ENCODE measurements around the gene TENM4.

Gene TENM4

DNA sequence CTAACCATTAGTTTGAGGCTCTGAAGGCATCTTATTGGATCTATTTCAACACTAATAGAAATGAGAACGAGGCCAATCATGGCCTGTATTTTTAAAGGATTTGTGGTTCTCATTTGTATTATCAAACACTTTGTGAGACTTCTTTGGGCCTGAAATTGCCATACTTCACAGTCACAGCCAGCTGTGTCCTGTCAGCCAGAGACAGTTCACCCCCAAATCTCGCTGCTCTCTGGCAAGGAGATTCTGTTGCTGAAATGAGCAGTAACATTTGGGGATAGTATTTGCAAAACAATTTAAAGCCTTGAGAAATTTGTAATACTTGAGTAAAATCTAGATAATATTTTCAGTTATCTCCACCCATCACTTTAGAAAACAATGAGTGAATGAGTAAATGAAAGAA, 26.9 kb upstream of the TENM4 start:
- TF ChIP-seq, protein P1, sequence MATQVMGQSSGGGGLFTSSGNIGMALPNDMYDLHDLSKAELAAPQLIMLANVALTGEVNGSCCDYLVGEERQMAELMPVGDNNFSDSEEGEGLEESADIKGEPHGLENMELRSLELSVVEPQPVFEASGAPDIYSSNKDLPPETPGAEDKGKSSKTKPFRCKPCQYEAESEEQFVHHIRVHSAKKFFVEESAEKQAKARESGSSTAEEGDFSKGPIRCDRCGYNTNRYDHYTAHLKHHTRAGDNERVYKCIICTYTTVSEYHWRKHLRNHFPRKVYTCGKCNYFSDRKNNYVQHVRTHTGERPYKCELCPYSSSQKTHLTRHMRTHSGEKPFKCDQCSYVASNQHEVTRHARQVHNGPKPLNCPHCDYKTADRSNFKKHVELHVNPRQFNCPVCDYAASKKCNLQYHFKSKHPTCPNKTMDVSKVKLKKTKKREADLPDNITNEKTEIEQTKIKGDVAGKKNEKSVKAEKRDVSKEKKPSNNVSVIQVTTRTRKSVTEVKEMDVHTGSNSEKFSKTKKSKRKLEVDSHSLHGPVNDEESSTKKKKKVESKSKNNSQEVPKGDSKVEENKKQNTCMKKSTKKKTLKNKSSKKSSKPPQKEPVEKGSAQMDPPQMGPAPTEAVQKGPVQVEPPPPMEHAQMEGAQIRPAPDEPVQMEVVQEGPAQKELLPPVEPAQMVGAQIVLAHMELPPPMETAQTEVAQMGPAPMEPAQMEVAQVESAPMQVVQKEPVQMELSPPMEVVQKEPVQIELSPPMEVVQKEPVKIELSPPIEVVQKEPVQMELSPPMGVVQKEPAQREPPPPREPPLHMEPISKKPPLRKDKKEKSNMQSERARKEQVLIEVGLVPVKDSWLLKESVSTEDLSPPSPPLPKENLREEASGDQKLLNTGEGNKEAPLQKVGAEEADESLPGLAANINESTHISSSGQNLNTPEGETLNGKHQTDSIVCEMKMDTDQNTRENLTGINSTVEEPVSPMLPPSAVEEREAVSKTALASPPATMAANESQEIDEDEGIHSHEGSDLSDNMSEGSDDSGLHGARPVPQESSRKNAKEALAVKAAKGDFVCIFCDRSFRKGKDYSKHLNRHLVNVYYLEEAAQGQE (IDR thresholded peaks at IDR 0.05; ENCODE audit: low read depth) = no peak
- no peak for TF ChIP-seq ZBTB7A (IDR thresholded peaks at IDR 0.05; ENCODE audit: low read depth)
- TF ChIP-seq EP300 (IDR thresholded peaks at IDR 0.05; ENCODE audit: borderline replicate concordance) = no peak
- TF ChIP-seq, protein P2, sequence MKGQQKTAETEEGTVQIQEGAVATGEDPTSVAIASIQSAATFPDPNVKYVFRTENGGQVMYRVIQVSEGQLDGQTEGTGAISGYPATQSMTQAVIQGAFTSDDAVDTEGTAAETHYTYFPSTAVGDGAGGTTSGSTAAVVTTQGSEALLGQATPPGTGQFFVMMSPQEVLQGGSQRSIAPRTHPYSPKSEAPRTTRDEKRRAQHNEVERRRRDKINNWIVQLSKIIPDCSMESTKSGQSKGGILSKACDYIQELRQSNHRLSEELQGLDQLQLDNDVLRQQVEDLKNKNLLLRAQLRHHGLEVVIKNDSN (IDR thresholded peaks at IDR 0.05) = no peak
- no peak for TF ChIP-seq FOXM1 (IDR thresholded peaks at IDR 0.05; ENCODE audit: borderline replicate concordance, low read depth)
- no peak for TF ChIP-seq NFIC (IDR thresholded peaks at IDR 0.05)
- TF ChIP-seq TAF1 (IDR thresholded peaks at IDR 0.05; ENCODE audit: low read depth) = no peak
- no peak for TF ChIP-seq EGR1 (IDR thresholded peaks at IDR 0.05)
- TF ChIP-seq, protein P3, sequence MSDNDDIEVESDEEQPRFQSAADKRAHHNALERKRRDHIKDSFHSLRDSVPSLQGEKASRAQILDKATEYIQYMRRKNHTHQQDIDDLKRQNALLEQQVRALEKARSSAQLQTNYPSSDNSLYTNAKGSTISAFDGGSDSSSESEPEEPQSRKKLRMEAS (IDR thresholded peaks at IDR 0.05) = no peak
- no peak for TF ChIP-seq CEBPB (IDR thresholded peaks at IDR 0.05)
- no peak for TF ChIP-seq TEAD4 (IDR thresholded peaks at IDR 0.05)
- TF ChIP-seq YY1 (IDR thresholded peaks at IDR 0.05; ENCODE audit: low read depth) = no peak
- no peak for TF ChIP-seq TCF12 (IDR thresholded peaks at IDR 0.05; ENCODE audit: low read depth)
- no peak for TF ChIP-seq RAD21 (IDR thresholded peaks at IDR 0.05; ENCODE audit: low read depth)
- TF ChIP-seq CREB1 (IDR thresholded peaks at IDR 0.05; ENCODE audit: low read depth) = no peak

DNA sequence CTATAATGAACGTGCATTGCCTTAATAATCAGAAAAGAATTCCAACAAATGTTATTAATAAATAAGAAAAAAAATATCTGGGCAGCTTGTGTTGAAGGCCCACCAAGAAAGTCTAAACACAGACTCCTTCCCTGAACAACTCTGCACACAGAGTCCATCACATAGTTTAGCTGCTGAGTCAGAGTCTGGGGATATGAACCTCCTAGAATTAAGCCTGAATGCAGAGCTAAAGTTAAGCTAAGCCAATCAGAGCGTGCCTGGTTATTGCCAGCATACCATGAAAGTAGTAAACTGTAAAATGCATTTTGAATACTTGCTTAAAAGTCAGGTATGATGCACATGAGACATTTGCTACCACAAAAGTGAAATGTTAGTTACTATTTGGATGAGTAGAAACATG, 25.6 kb upstream of the TENM4 start:
- TF ChIP-seq FOXM1 (IDR thresholded peaks at IDR 0.05; ENCODE audit: borderline replicate concordance, low read depth) (no peak), NFIC (IDR thresholded peaks at IDR 0.05) (no peak), TEAD4 (IDR thresholded peaks at IDR 0.05) (no peak), RAD21 (IDR thresholded peaks at IDR 0.05; ENCODE audit: low read depth) (no peak), EGR1 (IDR thresholded peaks at IDR 0.05) (no peak), ZBTB7A (IDR thresholded peaks at IDR 0.05; ENCODE audit: low read depth) (no peak)

- TF ChIP-seq, protein P1 (IDR thresholded peaks at IDR 0.05; ENCODE audit: low read depth) = no peak
- TF ChIP-seq EGR1 (IDR thresholded peaks at IDR 0.05) (no peak), TCF12 (IDR thresholded peaks at IDR 0.05; ENCODE audit: low read depth) (no peak), ZBTB7A (IDR thresholded peaks at IDR 0.05; ENCODE audit: low read depth) (no peak), CREB1 (IDR thresholded peaks at IDR 0.05; ENCODE audit: low read depth) (no peak)
- TF ChIP-seq, protein P3 (IDR thresholded peaks at IDR 0.05) = no peak
Observed at GRCh38 chr11:79465160-79465559, 24.3 kb upstream of the TENM4 start.

DNA sequence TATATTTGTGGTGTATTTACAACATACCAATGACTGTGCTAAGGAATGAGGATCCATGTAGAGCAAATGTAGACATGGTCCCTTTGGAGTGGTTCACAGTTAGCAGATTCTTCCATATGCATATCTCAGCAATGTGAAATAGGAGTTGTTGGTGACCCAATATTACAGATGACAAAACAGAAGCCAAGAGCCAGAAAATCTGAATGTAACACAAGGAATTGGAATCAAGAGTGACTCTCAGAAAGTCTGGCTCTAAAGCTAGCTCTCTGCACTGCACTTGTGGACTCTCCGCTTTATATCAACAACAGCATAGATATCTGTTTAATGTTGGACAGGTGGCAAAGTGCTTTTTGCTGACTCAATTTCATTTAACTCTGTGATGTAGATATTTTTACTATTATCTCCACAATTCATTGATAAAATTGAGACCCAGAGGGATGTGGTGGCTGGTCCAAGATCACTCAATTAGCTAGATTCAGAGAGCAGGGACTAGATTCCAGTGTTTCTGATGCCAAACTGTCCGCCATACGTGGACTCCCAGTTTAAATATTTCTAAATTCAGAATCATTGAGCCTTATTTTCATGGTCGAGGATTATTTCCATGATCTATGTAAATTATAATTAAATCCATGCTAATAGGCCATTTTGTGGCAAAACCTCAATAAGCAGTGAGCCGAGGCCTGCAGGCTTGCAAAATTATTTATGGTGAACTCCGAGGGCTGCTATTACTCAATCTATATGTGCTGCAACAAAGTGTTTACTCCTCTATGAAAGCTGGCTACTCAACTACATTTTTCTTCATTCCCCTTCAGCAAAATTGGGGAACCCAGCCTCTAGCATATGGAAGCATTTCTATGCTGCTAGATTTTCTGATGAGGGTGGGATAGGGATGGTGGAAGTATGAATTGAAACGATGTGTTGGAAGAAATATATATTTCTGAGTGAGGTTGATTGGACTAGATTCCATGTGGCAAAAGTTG, 21.1 kb upstream of the TENM4 start:
- no peak for TF ChIP-seq RAD21 (IDR thresholded peaks at IDR 0.05; ENCODE audit: low read depth)
- TF ChIP-seq, protein P3 (IDR thresholded peaks at IDR 0.05) = no peak
- TF ChIP-seq ZBTB7A (IDR thresholded peaks at IDR 0.05; ENCODE audit: low read depth) = no peak
- no peak for TF ChIP-seq TCF12 (IDR thresholded peaks at IDR 0.05; ENCODE audit: low read depth)
- TF ChIP-seq, protein P2 (IDR thresholded peaks at IDR 0.05) = no peak
- TF ChIP-seq EP300 (IDR thresholded peaks at IDR 0.05; ENCODE audit: borderline replicate concordance) = no peak
- TF ChIP-seq TAF1 (IDR thresholded peaks at IDR 0.05; ENCODE audit: low read depth) = no peak
- no peak for TF ChIP-seq CEBPB (IDR thresholded peaks at IDR 0.05)
- TF ChIP-seq, protein P1 (IDR thresholded peaks at IDR 0.05; ENCODE audit: low read depth) = no peak
- no peak for TF ChIP-seq NFIC (IDR thresholded peaks at IDR 0.05)
- TF ChIP-seq YY1 (IDR thresholded peaks at IDR 0.05; ENCODE audit: low read depth) = no peak
- no peak for TF ChIP-seq FOXM1 (IDR thresholded peaks at IDR 0.05; ENCODE audit: borderline replicate concordance, low read depth)
- no peak for TF ChIP-seq CREB1 (IDR thresholded peaks at IDR 0.05; ENCODE audit: low read depth)
- TF ChIP-seq TEAD4 (IDR thresholded peaks at IDR 0.05) = no peak
- TF ChIP-seq EGR1 (IDR thresholded peaks at IDR 0.05) = no peak

Data from Ishikawa (cell line).